Fibroblast of the aortic adventitia (primary cell): Measurements from ENCODE around the gene ARSG. TPM values are rescaled to one million over a fixed set of nuclear protein-coding genes. Genes with fewer than 3 reads are reported as not detected.
A peak's percentile ranks its signal among the peaks of the same experiment; 100 is the strongest.

Experiments used
- DNase-seq: peaks from one replicate; pipeline ENCODE4 v3.0.0-alpha.2; 2010; ENCODE audit warnings: low read depth
- H3K4me3 ChIP-seq: 2 replicates; pipeline ENCODE4 v1.5.1; 2011; ENCODE audit warnings: low read depth, mild to moderate bottlenecking, control low read depth, low read length, moderate library complexity
- total RNA-seq: library from RNA; depleted of rRNA; stranded (reverse); fragments of >200 nt; gene quantifications from 2 replicates; pipeline ENCODE4 v1.2.3, GENCODE V29; 2012; ENCODE audit warnings: low replicate concordance
- TF ChIP-seq, protein P1 (sequence below): IDR thresholded peaks from 2 replicates; pipeline ENCODE4 v1.5.1; 2011; ENCODE audit warnings: mild to moderate bottlenecking, low read length, control low read depth, inconsistent platforms; ENCODE audit not compliant: insufficient read depth

ARSG gene
- total RNA-seq, 1 donor, result 2.7 TPM

DNA sequence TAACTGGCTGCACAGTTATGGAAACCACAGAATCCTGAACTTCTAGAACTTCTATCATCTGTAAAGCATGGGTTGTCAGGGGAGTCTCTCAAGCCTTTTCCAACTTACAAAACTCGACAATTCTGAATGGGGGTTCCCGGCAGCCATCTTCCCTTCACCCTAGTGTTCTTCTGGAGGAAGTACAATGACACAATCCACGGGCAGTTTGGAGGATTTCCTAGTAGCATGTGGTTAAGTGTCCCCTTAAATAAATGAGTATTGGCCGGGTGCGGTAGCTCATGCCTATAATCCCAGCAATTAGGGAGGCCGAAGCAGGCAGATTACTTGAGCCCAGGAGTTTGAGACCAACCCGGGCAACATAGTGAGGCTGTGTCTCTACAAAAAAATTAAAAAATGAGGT is 2.5 kb upstream of the ARSG start:
- no peak overlapping the region for H3K4me3 ChIP-seq

DNA sequence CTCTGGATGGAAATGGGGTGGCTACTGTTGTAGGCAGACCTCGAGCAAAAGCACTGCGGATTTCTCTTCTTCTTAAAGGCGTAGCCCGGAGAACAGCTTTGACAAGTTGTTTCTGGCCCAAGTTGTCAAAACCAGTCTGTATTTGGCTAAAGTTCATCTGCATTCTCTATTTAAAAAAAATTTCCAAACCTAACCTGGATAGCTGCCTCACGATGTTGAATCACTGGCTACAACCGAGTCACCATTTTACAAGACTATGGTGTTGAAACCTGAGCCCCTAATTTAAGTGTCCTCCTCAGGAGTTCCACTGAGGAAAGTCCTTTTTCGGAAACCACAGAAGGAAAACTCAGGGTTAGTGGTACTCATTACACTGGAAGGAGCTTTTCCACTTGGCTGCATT is 1.8 kb upstream of the ARSG start:
- no peak for DNase-seq
- no peak overlapping the region for H3K4me3 ChIP-seq

More for the DNA sequence above, 2.5 kb upstream of the ARSG start:
- DNase-seq, result no peak
- TF ChIP-seq, protein P1, sequence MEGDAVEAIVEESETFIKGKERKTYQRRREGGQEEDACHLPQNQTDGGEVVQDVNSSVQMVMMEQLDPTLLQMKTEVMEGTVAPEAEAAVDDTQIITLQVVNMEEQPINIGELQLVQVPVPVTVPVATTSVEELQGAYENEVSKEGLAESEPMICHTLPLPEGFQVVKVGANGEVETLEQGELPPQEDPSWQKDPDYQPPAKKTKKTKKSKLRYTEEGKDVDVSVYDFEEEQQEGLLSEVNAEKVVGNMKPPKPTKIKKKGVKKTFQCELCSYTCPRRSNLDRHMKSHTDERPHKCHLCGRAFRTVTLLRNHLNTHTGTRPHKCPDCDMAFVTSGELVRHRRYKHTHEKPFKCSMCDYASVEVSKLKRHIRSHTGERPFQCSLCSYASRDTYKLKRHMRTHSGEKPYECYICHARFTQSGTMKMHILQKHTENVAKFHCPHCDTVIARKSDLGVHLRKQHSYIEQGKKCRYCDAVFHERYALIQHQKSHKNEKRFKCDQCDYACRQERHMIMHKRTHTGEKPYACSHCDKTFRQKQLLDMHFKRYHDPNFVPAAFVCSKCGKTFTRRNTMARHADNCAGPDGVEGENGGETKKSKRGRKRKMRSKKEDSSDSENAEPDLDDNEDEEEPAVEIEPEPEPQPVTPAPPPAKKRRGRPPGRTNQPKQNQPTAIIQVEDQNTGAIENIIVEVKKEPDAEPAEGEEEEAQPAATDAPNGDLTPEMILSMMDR, result no peak

DNA sequence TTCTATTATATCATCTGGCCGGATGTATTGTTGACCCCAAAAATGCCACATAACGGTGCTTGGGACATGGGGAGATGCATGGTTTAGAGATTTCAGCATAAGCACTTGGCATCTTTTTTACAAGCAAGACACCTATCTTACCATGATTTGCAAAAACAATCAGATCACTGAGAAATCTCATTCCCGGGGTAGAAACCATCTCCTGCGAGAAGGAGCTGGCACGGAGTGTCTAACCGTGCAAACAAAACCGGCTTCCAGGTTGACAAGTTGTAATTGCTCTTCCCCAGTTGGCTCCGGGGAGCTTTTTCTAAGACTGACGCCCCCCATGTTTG is 1.4 kb upstream of the ARSG start:
- H3K4me3 ChIP-seq, result no peak overlapping the region
- TF ChIP-seq, protein P1, result no peak
- DNase-seq, result no peak

More for the DNA sequence above, 1.8 kb upstream of the ARSG start:
- TF ChIP-seq, protein P1, result no peak

DNA sequence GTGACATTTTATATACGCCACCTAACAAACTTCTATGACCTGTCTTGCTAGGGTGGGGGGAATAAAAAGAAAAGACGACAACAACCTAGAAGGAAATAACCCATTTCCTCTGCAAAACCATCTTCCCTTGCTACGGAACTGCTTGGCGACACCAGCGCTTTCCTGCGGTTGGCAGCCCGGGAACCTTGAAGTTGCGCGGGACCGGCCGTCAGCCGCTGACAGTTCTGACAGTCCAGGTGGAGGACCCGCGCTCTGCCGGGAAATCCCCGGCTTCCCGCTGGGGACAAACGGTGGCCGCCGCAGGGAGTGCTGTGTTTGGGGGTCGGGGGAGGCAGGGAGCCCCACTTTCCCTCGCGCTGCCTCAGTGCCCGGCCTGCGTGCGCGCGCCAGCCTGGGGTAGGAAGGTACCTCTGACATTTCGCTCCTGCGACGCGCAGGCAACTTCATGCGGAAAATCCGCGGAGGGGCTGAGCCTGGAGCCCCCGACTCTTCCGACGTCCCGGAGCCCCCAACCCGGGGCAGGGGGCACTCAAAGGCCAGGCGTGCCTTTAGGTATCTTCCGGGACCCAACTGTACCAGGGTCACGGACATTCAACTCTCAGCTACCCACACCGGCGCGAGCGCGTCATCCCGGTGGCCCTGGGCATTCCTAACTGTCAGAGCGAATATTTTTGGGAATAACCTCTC is 884 bp upstream of the ARSG start:
- TF ChIP-seq, protein P1, result no peak
- H3K4me3 ChIP-seq, result peak overlapping the region; percentile 31
- no peak for DNase-seq

DNA sequence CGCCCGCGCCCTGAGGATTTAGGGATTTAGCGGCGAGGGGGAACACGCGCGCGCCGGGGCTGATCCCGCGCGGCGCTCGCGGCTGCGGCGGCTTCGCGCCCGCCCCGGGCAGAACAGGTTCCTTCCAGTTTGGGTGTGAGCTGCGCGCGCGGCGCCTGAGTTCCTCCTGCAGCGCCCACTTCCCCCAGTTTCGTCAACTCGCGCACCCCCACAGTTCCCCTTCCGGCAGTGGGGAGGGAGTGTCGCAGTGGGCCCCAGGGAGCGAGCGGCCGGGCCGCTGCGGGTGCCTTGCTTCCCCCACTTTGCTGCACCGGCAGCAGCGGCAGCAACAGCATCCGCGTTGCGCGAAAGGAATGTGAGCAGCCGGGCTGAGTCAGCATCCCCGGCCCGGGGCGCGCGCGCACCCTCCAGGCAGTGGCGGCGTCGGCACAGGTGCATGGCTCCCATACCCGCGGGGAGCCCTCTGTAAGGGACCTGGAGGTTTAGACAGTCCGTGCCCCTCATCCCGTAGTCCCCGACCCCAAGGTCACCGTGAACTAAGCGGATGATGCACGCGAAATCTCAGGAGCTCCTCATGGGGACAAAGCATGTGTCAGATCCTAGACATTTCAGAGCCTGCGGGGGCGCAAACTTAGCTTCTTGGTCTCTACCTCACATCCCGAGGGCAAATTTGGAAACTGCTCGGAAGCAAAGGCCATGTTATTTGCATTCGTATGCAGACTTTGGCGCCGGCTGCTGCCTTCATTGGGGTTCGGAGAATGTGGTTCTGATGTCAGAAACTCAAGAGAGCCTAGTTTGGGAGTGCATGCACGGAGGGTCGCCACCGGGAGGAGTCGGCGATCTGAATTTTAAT is 767 bp downstream of the ARSG start:
- TF ChIP-seq, protein P1, result no peak
- H3K4me3 ChIP-seq, result peak overlapping the region; percentile 71
- DNase-seq, result peak; percentile 53

DNA sequence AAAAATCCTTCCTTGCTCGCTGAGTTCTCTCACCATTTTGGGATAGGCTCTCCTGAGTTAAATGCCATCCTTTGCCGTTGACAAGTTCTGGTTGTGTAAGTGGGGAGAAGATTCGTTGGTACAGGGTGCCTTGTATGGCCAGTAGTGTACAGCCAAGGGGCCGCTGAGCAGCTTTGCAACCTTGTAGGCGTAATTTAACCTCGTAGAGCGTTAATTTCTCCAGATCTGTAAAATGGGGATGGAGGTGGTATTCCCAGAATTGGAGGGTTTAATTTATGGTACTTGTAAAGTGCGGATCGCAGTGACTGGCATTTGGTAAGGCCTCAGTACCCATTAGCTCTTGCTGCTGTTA is 1.4 kb downstream of the ARSG start:
- TF ChIP-seq, protein P1, result no peak
- no peak for DNase-seq
- no peak overlapping the region for H3K4me3 ChIP-seq
